HG03025 (cell line): Measurements from ENCODE around the gene JAGN1.
"Not testable (repeated sequence)": the region's sequence is repeated elsewhere in the genome, so short reads cannot be mapped to it uniquely, and the experiment has no call there.

Experiments
- ATAC-seq: cut with Tn5 transposase; IDR thresholded peaks from one replicate; pipeline ENCODE4 v1.9.1; 2021; ENCODE audit warnings: mild to moderate bottlenecking, moderate library complexity; ENCODE audit not compliant: unreplicated experiment, low FRiP score

The JAGN1 gene

GRCh38 chr3:9896755-9897407 is 6.5 kb downstream of the JAGN1 start:
- not testable (repeated sequence) for ATAC-seq

DNA sequence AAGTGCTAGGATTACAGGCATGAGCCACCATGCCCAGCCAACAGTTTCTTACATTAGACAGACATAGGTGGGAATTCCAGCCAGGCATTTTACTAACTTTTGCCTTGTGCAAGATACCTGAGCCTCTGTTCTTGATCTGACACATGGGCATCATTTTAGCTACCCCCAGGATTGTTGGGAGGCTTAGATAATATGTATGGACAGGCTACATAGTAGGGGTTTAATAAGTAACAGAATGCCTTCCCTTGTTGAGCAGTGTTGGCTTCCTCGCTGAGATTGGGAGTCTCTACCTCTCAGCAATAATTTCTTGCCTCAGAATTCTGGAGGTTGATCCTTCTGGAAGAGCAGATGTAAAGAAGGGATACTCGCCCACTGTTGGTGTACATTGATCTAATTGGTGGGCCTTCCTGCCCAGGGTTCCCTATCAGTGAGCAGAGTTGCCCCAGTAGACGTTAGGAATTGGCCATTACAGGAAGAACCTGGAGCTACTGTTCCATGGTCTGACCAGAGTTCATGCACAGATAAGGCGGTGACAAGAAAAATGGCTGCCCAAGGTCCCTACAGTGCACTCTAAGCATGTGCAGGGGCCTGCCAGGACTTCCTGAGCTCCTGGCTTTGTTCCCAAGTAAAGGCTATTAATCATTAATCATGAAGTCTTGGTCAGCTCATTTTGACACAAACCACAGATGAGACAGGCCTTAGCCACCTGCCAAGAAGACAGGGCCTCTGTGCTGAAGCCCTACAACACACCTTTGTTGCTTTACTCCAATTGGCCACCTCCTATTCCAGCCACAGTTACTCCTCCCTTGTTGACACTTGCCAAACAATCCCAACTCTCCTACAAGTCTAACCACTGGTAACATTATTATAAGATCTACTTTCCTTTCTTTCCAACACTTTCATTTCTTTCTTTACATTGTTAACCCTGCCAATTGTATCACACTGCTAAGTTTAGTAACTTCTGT is 7.3 kb downstream of the JAGN1 start:
- no peak for ATAC-seq

GRCh38 chr3:9898467-9899241 is 8.2 kb downstream of the JAGN1 start:
- no peak for ATAC-seq

DNA sequence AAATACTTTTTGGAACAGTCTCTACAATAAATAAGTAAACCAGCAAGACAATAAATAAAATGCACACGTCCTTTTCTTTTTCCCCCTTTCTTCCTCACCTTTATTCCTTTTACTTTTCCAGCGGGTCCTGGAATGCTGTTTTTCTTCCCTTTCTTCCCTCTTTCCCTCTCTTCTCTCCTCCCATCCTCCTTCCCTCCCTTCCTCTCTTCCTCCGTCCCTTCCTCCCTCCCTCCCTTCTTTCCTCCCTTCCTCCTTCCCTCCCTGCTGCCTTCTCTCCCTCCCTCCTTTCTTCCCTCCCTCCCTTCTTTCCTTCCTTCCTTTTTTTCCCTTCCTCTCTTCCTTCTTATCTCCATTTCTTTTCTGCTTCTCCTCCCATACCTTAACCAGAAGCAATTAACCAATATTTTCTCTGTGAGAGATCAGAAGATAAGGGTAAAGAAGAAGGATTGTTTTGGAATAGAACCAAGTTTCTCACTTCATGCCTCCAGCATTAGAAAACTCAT is 8.9 kb downstream of the JAGN1 start:
- ATAC-seq, result no peak

GRCh38 chr3:9900965-9901415 is 10.6 kb downstream of the JAGN1 start:
- ATAC-seq, result not testable (repeated sequence)

GRCh38 chr3:9901967-9902366 is 11.6 kb downstream of the JAGN1 start:
- ATAC-seq, result no peak

DNA sequence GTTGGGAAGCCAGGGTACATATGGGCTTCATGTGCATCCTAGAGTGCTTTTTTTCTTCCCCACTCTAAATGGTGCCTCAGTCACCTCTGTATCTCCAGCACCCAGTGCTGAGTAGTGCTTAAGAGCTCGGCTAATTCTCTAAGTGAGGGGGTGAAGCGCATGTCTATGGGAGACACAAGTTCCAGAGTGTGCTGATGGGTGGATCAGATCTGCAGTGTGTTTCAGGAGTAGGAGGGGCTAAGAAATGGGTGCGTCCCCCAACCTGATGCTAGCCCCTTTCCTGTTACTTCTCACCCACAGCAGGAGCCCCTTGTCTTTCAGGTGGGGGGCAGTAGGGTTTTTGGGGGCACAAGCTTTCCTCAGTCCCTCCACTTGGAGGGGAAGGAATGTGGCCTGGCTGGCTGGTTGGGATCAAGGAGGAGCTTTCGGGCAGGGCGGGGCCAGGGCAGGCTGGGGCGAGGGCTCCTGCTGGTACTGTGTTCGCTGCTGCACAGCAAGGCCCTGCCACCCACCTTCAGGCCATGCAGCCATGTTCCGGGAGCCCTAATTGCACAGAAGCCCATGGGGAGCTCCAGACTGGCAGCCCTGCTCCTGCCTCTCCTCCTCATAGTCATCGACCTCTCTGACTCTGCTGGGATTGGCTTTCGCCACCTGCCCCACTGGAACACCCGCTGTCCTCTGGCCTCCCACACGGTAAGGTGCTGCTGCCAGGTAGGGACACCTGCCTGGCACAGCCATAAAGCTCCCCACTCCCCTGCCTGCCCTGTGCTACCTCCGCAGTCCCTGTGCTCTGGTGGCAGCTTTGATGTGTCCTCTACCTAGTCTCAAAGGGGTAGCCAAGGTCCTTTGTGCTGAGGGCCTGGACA is 12.2 kb downstream of the JAGN1 start, which contains the start of gene IL17RE:
Gene IL17RE (plus strand): TSS at position 477 of the 866 bp plus-strand sequence. CDS start 85 bp downstream, at position 562.
- ATAC-seq, result no peak

GRCh38 chr3:9903238-9903624 is 12.8 kb downstream of the JAGN1 start:
- no peak for ATAC-seq

- no peak for ATAC-seq
Measured at GRCh38 chr3:9903904-9904303, 13.5 kb downstream of the JAGN1 start.

DNA sequence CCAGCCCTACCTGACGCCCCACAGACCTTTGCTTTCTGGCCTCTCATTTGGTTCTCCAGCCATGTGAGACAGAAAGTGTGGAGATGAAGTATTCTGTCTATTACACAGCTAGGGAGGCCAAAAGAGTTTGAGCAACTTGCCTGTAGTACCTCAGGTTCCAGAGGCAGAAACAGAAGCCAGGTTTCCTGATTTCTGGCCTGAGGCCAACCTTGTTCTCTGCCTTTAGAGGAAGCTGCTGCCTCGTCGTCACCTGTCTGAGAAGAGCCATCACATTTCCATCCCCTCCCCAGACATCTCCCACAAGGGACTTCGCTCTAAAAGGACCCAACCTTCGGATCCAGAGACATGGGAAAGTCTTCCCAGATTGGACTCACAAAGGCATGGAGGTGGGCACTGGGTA is 16.1 kb downstream of the JAGN1 start:
- no peak for ATAC-seq

GRCh38 chr3:9908286-9908685 is 17.9 kb downstream of the JAGN1 start:
- no peak for ATAC-seq

GRCh38 chr3:9909221-9910013 is 19.0 kb downstream of the JAGN1 start:
- no peak for ATAC-seq

DNA sequence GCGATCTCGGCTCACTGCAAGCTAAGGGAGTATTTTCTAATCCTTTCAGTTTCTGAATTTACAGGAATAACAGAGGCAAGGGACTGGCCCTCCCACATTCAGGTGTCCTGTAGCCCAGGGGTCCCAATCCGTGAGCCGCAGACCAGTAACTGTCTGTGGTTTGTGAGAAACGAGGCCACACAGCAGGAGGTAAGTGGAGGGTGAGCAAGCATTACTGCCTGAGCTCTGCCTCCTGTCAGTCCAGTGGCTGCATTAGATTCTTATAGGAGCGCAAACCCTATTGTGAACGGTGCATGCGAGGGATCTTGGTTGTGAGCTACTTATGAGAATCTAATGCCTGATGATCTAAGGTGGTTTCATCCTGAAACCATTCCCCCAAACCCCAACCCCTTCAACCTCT is 21.5 kb downstream of the JAGN1 start:
- ATAC-seq, result no peak

DNA sequence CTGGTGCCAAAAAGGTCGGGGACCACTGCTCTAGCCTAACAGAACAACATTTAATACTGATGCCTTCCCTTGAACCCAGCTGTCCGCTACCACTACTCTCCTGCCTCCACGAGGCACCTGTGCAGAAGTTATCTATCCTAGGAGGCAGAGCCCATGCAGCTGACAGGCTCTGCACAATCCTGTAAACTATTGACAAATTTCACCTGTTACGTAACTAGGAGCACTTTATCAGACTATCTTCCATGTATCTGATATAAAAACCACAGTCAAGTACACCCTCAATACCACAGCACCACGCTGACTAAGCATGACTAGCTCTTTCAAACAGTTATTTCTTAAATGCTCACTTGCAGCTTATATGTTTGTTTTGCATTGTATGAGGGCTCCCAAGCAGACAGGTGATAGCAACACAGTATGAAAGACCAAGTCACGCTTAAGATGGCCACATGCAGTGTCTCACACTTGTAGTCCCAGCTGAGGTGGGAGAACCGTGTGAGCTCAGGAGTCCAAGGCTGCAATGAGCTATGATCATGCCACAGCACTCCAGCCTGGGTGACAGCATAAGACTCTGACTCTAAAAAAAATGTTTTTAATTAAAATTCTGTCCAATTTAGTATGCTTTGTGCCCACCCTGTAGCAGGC is 22.0 kb downstream of the JAGN1 start:
- ATAC-seq, result no peak

DNA sequence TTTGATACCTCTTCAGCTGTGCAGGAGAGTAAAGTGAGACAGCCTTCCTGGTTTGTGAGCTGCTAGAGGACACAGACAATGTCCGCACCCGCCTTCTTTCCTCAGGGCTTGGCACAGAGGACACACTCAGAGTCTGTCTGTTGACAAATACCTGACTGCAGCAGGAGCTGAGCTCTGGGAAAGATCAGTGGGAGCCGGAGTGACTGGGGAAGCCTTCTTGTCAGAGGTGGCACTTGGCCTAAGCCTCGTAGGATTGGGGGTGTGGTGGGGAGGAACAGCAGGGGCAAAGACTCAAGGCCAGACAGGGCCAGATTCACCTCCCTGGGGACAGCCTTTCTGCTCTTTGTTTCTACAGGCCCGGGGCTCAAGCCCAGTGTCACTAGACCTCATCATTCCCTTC is 23.2 kb downstream of the JAGN1 start:
- no peak for ATAC-seq

DNA sequence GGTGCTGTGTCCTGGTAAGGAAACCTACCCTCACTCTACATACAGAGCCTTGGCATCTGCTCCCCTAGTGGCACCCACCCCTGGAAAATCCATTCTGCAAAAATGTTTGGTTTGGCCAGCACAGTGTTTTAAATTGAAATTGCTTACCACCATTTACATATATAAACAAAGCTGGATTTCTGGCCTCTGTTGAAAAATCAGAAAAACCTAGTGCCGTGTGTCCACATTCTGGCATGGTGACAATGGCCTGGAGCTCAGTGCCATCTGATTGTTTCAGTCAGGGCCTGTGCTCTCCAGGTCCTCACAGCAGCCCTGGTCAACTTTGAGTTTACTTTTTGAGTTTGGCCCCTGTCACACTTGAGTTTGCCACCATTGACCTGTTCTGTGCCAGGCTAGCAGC is 23.6 kb downstream of the JAGN1 start:
- ATAC-seq, result no peak

GRCh38 chr3:9914559-9915253 is 24.3 kb downstream of the JAGN1 start:
- no peak for ATAC-seq
